GM19468 (cell line): Measurements from ENCODE around the gene DIP2C.
"Not testable (repeated sequence)": the region's sequence is repeated elsewhere in the genome, so short reads cannot be mapped to it uniquely, and the experiment has no call there.

Source experiments
- ATAC-seq: cut with Tn5 transposase; IDR thresholded peaks from one replicate; pipeline ENCODE4 v1.9.1; 2021; ENCODE audit warnings: mild to moderate bottlenecking, moderate library complexity, moderate number of reproducible peaks; ENCODE audit not compliant: unreplicated experiment; ENCODE audit errors: extremely low read depth

DIP2C gene

GRCh38 chr10:359093-359492, 330.4 kb downstream of the DIP2C start:
- no peak for ATAC-seq

- no peak for ATAC-seq
Measured at GRCh38 chr10:357201-357950, 332.1 kb downstream of the DIP2C start.

GRCh38 chr10:356452-356851, 333.0 kb downstream of the DIP2C start:
- ATAC-seq: no peak

GRCh38 chr10:354901-355617, 334.4 kb downstream of the DIP2C start:
- ATAC-seq: no peak

- ATAC-seq: no peak
Measured at GRCh38 chr10:352476-353235, 336.8 kb downstream of the DIP2C start.

GRCh38 chr10:351770-352334, 337.6 kb downstream of the DIP2C start:
- ATAC-seq: no peak

GRCh38 chr10:350981-351501, 338.4 kb downstream of the DIP2C start:
- no peak for ATAC-seq

- no peak for ATAC-seq
Measured at GRCh38 chr10:349081-349480, 340.4 kb downstream of the DIP2C start.

GRCh38 chr10:348456-348855, 341.0 kb downstream of the DIP2C start:
- no peak for ATAC-seq

GRCh38 chr10:347774-348173, 341.7 kb downstream of the DIP2C start:
- not testable (repeated sequence) for ATAC-seq

- not testable (repeated sequence) for ATAC-seq
Measured at GRCh38 chr10:347190-347589, 342.3 kb downstream of the DIP2C start.

- ATAC-seq: no peak
Measured at GRCh38 chr10:344582-345200, 344.8 kb downstream of the DIP2C start.

- no peak for ATAC-seq
Measured at GRCh38 chr10:343231-344220, 345.9 kb downstream of the DIP2C start.

- ATAC-seq: no peak
Measured at GRCh38 chr10:341081-341740, 348.3 kb downstream of the DIP2C start.

- no peak for ATAC-seq
Measured at GRCh38 chr10:340646-341045, 348.8 kb downstream of the DIP2C start.

GRCh38 chr10:339038-339391, 350.5 kb downstream of the DIP2C start:
- no peak for ATAC-seq

GRCh38 chr10:338171-339037, 351.1 kb downstream of the DIP2C start:
- no peak for ATAC-seq
